Endothelial cell of umbilical vein (primary cell): ENCODE measurements around the gene ASCL3. TPM values are rescaled to one million over a fixed set of nuclear protein-coding genes. Genes with fewer than 3 reads are reported as not detected.

Experiments
- BruUV-seq: library from RNA; stranded (reverse); fragments of 400-500 nt; replicated peaks from 2 replicates; lab custom pipeline; 2021; lab: Mats Ljungman, UMichigan
- CTCF ChIA-PET: fragments of 300-600, 350-600 bp; sonication (Branson Sonifier 250); formaldehyde crosslinking; loops from one replicate; lab custom pipeline; 2021; ENCODE audit warnings: antibody characterized with exemption, inconsistent platforms; lab: Charles Lee
- POLR2A ChIA-PET: fragments of 300-600, 350-600 bp; sonication (Branson Sonifier 250); formaldehyde crosslinking; loops from one replicate; lab custom pipeline; 2021; ENCODE audit warnings: antibody characterized with exemption, inconsistent platforms; lab: Charles Lee
- DNase-seq: peaks from one replicate; pipeline ENCODE4 v3.0.0-alpha.2; 2011; ENCODE audit warnings: low read depth, low spot score
- FAIRE-seq: peaks from 2 replicates; lab custom pipeline; 2011; peaks lifted over from hg19 to GRCh38; lab: Jason Lieb, UNC
- H2AFZ ChIP-seq: 2 replicates; pipeline ENCODE4 v1.6.0; 2012; ENCODE audit warnings: low read depth, low read length, control low read depth, inconsistent platforms
- H3K27ac ChIP-seq: 2 replicates; pipeline ENCODE4 v1.5.1; 2011; ENCODE audit warnings: low read depth, mild to moderate bottlenecking, control low read depth, low read length, moderate library complexity; ENCODE audit not compliant: insufficient read depth
- H3K27me3 ChIP-seq, 2 experiments: 2 replicates each; pipeline versions ENCODE4 v1.6.0 to v1.6.1; 2011; ENCODE audit warnings: low read length in 2 of 2, mixed read lengths in 1 of 2; ENCODE audit not compliant: control insufficient read depth in 2 of 2, insufficient read depth in 2 of 2
- H3K36me3 ChIP-seq, 2 experiments: 2 replicates in 1 of 2; 3 replicates in 1 of 2; pipeline ENCODE4 v1.5.1; 2011; ENCODE audit warnings: low read length in 2 of 2, mild to moderate bottlenecking in 1 of 2, moderate library complexity in 1 of 2; ENCODE audit not compliant: control insufficient read depth in 2 of 2, insufficient read depth in 2 of 2; ENCODE audit errors: extremely low read depth in 1 of 2
- H3K4me1 ChIP-seq: 3 replicates; pipeline ENCODE4 v1.5.1; 2011; ENCODE audit warnings: mild to moderate bottlenecking, low read length; ENCODE audit not compliant: control insufficient read depth, insufficient read depth; ENCODE audit errors: extremely low read depth
- H3K4me2 ChIP-seq: 2 replicates; pipeline ENCODE4 v1.6.1; 2011; ENCODE audit warnings: low read length, control low read depth, mixed read lengths; ENCODE audit not compliant: insufficient read depth
- H3K4me3 ChIP-seq, 3 experiments: fragments of 200-600 bp in 1 of 3; sonication (generic), shearing (Covaris generic) in 1 of 3; replicated peaks in 1 of 3; 2 replicates each; pipeline ENCODE4 v1.5.1; 2011 to 2016; ENCODE audit warnings: control low read depth in 3 of 3, low read length in 3 of 3, mild to moderate bottlenecking in 2 of 3, inconsistent platforms in 1 of 3, low read depth in 1 of 3, moderate library complexity in 1 of 3; ENCODE audit not compliant: insufficient read depth in 1 of 3
- H3K79me2 ChIP-seq: 2 replicates; pipeline ENCODE4 v1.6.0; 2012; ENCODE audit warnings: low read length, inconsistent platforms; ENCODE audit not compliant: control insufficient read depth, insufficient read depth
- H3K9ac ChIP-seq: replicated peaks from 2 replicates; pipeline ENCODE3; 2011; ENCODE audit warnings: low read length, control low read depth; ENCODE audit not compliant: insufficient read depth; ENCODE audit errors: extremely low read depth
- H3K9me1 ChIP-seq: replicated peaks from 3 replicates; pipeline ENCODE4 v1.6.0; 2011; ENCODE audit warnings: mild to moderate bottlenecking, low read length; ENCODE audit not compliant: control insufficient read depth, insufficient read depth; ENCODE audit errors: extremely low read depth
- H3K9me3 ChIP-seq: replicated peaks from 2 replicates; pipeline ENCODE4 v1.5.1; 2012; ENCODE audit warnings: low read length, inconsistent platforms; ENCODE audit not compliant: control insufficient read depth, insufficient read depth
- H4K20me1 ChIP-seq: replicated peaks from 2 replicates; pipeline ENCODE3; 2011; ENCODE audit warnings: mild to moderate bottlenecking, low read length; ENCODE audit not compliant: control insufficient read depth, insufficient read depth; ENCODE audit errors: extremely low read depth
- EZH2 ChIP-seq: IDR thresholded peaks from 2 replicates; pipeline ENCODE4 v1.6.1; 2012; ENCODE audit warnings: borderline replicate concordance, low read depth, mild to moderate bottlenecking, moderate library complexity, low read length, inconsistent platforms; ENCODE audit not compliant: severe bottlenecking
- FOS ChIP-seq: IDR thresholded peaks from 2 replicates; pipeline ENCODE4 v1.6.1; 2011; ENCODE audit warnings: mild to moderate bottlenecking, low read length, moderate library complexity, borderline replicate concordance; ENCODE audit not compliant: insufficient read depth
- GATA2 ChIP-seq: IDR thresholded peaks from 2 replicates; pipeline ENCODE4 v1.7.0; 2011; ENCODE audit warnings: low read depth, mild to moderate bottlenecking, moderate library complexity, mixed read lengths, low read length; ENCODE audit not compliant: insufficient read length, insufficient read depth
- JUN ChIP-seq: IDR thresholded peaks from 2 replicates; pipeline ENCODE4 v1.6.1; 2011; ENCODE audit warnings: borderline replicate concordance, low read depth; ENCODE audit not compliant: insufficient read length, insufficient read depth
- MAX ChIP-seq: IDR thresholded peaks from 2 replicates; pipeline ENCODE4 v1.6.1; 2011; ENCODE audit not compliant: insufficient read depth, insufficient read length
- MYC ChIP-seq: IDR thresholded peaks from one replicate; pipeline ENCODE4 v1.6.1; 2011; ENCODE audit warnings: mild to moderate bottlenecking, low read depth, low read length
- POLR2A ChIP-seq: IDR thresholded peaks from 2 replicates; pipeline ENCODE4 v1.6.1; 2012; ENCODE audit warnings: low read depth, mild to moderate bottlenecking, control low read depth, low read length
- POLR2AphosphoS5 ChIP-seq: IDR thresholded peaks from 2 replicates; pipeline ENCODE4 v1.6.1; 2012; ENCODE audit warnings: low read depth, mild to moderate bottlenecking, control low read depth, low read length, moderate library complexity; ENCODE audit not compliant: insufficient read depth
- dilution Hi-C: fragments of 300-500 bp; cut with MboI; formaldehyde crosslinking; loops from one replicate; pipeline ENCODE4 v1.15.0; 2019; ENCODE audit warnings: low sequenced_read_pairs; ENCODE audit not compliant: extremely low pct_ligation_motif_present
- intact Hi-C: fragments of 100-400 bp; cut with micrococcal nuclease; formaldehyde crosslinking; loops from one replicate; pipeline ENCODE4 v1.10.0; 2022
- polyA plus RNA-seq, 4 experiments: library from polyadenylated mRNA; depleted of rRNA in 3 of 4; stranded (reverse) in 3 of 4; unstranded in 1 of 4; fragments of >200 nt; gene quantifications; 2 replicates each; pipeline versions ENCODE4 v1.2.1 to v1.2.3, GENCODE V29; 2011 to 2012; ENCODE audit warnings: missing spikeins in 1 of 4
- total RNA-seq: library from RNA; stranded (reverse); gene quantifications from 2 replicates; pipeline ENCODE4 v1.2.3, GENCODE V29; 2021
- TF ChIP-seq, protein P1 (sequence below), 2 donors: IDR thresholded peaks; 1 replicate in 1 of 2; 2 replicates in 1 of 2; pipeline ENCODE4 v1.5.1; 2011; ENCODE audit warnings: low read length in 2 of 2, mild to moderate bottlenecking in 2 of 2, moderate library complexity in 2 of 2, control low read depth in 1 of 2, inconsistent platforms in 1 of 2, low read depth in 1 of 2; ENCODE audit not compliant: insufficient read depth in 1 of 2; ENCODE audit errors: extremely low read depth in 1 of 2

ASCL3 gene
- total and polyA plus RNA-seq, 2 donors (not counting 3 experiments of a cell fraction or from before 2014, with no cell fraction given), result not detected

- dilution Hi-C loops, result no loop called here
- Histone ChIP-seq H3K27me3 (no peaks in the 10 kb centered on the region), H3K9ac (no peak overlapping the region), H3K9me1 (no peaks in the 10 kb centered on the region), H4K20me1 (no peaks in the 10 kb centered on the region), H3K36me3 (no peaks in the 10 kb centered on the region), H3K9me3 (no peaks in the 10 kb centered on the region), H2AFZ (peak overlapping the region; percentile 51), H3K4me3 (no peak overlapping the region), H3K4me1 (peaks cover 7% of the 10 kb centered on the region), H3K4me2 (peak overlapping the region; percentile 39), H3K27ac (no peak overlapping the region), H3K79me2 (no peaks in the 10 kb centered on the region)
- BruUV-seq, result no TSS peak
- DNase-seq (no peak), FAIRE-seq (no peak)
- intact Hi-C loops, result no loop called here
- ChIA-PET POLR2A (no interaction called here), CTCF (interaction anchor here (0.6 to 1.0 kb wide), 3 partner anchors 21 to 203 kb away, joined by 3 to 5 read pairs (median 3); no protein-coding TSS in a partner anchor)
- no peak for TF ChIP-seq MYC
- no peak for TF ChIP-seq FOS
- TF ChIP-seq GATA2, result peak; percentile 77
Measured at GRCh38 chr11:8934742-8935488, 7.9 kb downstream of the ASCL3 start.

GRCh38 chr11:8933931-8934330 is 8.9 kb downstream of the ASCL3 start:
- DNase-seq (no peak), FAIRE-seq (no peak)
- H3K9me1 ChIP-seq, result no peaks in the 10 kb centered on the region
- dilution Hi-C loops (no loop called here), intact Hi-C loops (no loop called here)
- H4K20me1 ChIP-seq, result no peaks in the 10 kb centered on the region
- H3K9ac ChIP-seq, result no peak overlapping the region
- H3K27ac ChIP-seq, result no peak overlapping the region
- peaks cover 7% of the 10 kb centered on the region for H3K4me1 ChIP-seq
- no peaks in the 10 kb centered on the region for H3K27me3 ChIP-seq
- H3K4me2 ChIP-seq, result no peak overlapping the region
- no peaks in the 10 kb centered on the region for H3K9me3 ChIP-seq
- H3K79me2 ChIP-seq, result no peaks in the 10 kb centered on the region
- TF ChIP-seq EZH2 (no peak), MAX (no peak), MYC (no peak), JUN (no peak), FOS (no peak), GATA2 (no peak), POLR2AphosphoS5 (no peak), POLR2A (no peak)
- TF ChIP-seq, protein P1, sequence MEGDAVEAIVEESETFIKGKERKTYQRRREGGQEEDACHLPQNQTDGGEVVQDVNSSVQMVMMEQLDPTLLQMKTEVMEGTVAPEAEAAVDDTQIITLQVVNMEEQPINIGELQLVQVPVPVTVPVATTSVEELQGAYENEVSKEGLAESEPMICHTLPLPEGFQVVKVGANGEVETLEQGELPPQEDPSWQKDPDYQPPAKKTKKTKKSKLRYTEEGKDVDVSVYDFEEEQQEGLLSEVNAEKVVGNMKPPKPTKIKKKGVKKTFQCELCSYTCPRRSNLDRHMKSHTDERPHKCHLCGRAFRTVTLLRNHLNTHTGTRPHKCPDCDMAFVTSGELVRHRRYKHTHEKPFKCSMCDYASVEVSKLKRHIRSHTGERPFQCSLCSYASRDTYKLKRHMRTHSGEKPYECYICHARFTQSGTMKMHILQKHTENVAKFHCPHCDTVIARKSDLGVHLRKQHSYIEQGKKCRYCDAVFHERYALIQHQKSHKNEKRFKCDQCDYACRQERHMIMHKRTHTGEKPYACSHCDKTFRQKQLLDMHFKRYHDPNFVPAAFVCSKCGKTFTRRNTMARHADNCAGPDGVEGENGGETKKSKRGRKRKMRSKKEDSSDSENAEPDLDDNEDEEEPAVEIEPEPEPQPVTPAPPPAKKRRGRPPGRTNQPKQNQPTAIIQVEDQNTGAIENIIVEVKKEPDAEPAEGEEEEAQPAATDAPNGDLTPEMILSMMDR (IDR thresholded peaks at IDR 0.05; ENCODE audit: extremely low read depth in 1 of 2, insufficient read depth in 1 of 2, low read depth in 1 of 2, low read length in 2 of 2), result no peak
- no peak overlapping the region for H2AFZ ChIP-seq
- H3K4me3 ChIP-seq, result no peak overlapping the region
- BruUV-seq, result no TSS peak
- no peaks in the 10 kb centered on the region for H3K36me3 ChIP-seq
- ChIA-PET CTCF (interaction anchor here (1.0 to 3.9 kb wide), 2 partner anchors 26 to 204 kb away, joined by 3 to 21 read pairs; no protein-coding TSS in a partner anchor), POLR2A (no interaction called here)
